Muscle of arm (tissue), 12 donors: ENCODE results near the gene ACBD7. TPM values are rescaled to one million over a fixed set of nuclear protein-coding genes. Genes with fewer than 3 reads are reported as not detected.

Experiments used
- DNase-seq: peaks from one replicate; pipeline ENCODE4 v3.0.0-alpha.2; 2013
- polyA plus RNA-seq, 12 donors: library from polyadenylated mRNA; unstranded; fragments of 120-200 nt; gene quantifications; one replicate each; pipeline ENCODE4 v1.2.1, GENCODE V29; 2013; ENCODE audit not compliant: insufficient read length in 12 of 12

ACBD7 gene
- polyA plus RNA-seq, 12 donors = 0.80 to 2.4 (median 1.4) TPM; not detected in 2

GRCh38 chr10:15092855-15093408, 4.4 kb upstream of the ACBD7 start:
- DNase-seq = no peak

- no peak for DNase-seq
Observed at GRCh38 chr10:15091418-15091817, 2.8 kb upstream of the ACBD7 start.

- DNase-seq = peak; percentile 82
Observed at GRCh38 chr10:15084502-15084922, 4.1 kb downstream of the ACBD7 start.

GRCh38 chr10:15083674-15084501, 4.7 kb downstream of the ACBD7 start:
- DNase-seq = no peak

- DNase-seq = no peak
Observed at GRCh38 chr10:15075421-15075820, 13.2 kb downstream of the ACBD7 start.

GRCh38 chr10:15072358-15072757, 16.2 kb downstream of the ACBD7 start:
- DNase-seq = no peak

- no peak for DNase-seq
Observed at GRCh38 chr10:15069230-15069629, 19.3 kb downstream of the ACBD7 start.

- DNase-seq = no peak
Observed at GRCh38 chr10:15068802-15069201, 19.8 kb downstream of the ACBD7 start.

- no peak for DNase-seq
Observed at GRCh38 chr10:15067154-15067553, 21.4 kb downstream of the ACBD7 start.

- no peak for DNase-seq
Observed at GRCh38 chr10:15060638-15061037, 27.9 kb downstream of the ACBD7 start.

GRCh38 chr10:15059914-15060313, 28.7 kb downstream of the ACBD7 start:
- no peak for DNase-seq

GRCh38 chr10:15058689-15059088, 29.9 kb downstream of the ACBD7 start:
- DNase-seq = no peak

GRCh38 chr10:15053061-15053460, 35.5 kb downstream of the ACBD7 start:
- DNase-seq = no peak

- DNase-seq = no peak
Observed at GRCh38 chr10:15052121-15052520, 36.5 kb downstream of the ACBD7 start.

GRCh38 chr10:15049533-15049932, 39.0 kb downstream of the ACBD7 start:
- no peak for DNase-seq

- DNase-seq = no peak
Observed at GRCh38 chr10:15046626-15047025, 42.0 kb downstream of the ACBD7 start.

- no peak for DNase-seq
Observed at GRCh38 chr10:15045380-15045779, 43.2 kb downstream of the ACBD7 start.

- no peak for DNase-seq
Observed at GRCh38 chr10:15043674-15044073, 44.9 kb downstream of the ACBD7 start, which contains the start of gene OLAH. Gene OLAH (plus strand): TSS chr10:15043943. CDS start chr10:15047289, 3,346 bp downstream.

GRCh38 chr10:15038416-15038815, 50.2 kb downstream of the ACBD7 start:
- DNase-seq = no peak

- no peak for DNase-seq
Observed at GRCh38 chr10:15037691-15038090, 50.9 kb downstream of the ACBD7 start.

- peak; percentile 23 for DNase-seq
Observed at GRCh38 chr10:15035385-15036301, 52.9 kb downstream of the ACBD7 start.

GRCh38 chr10:15027741-15028140, 60.8 kb downstream of the ACBD7 start:
- no peak for DNase-seq
